ENCODE measurements around the gene GPR55. TPM values are rescaled to one million over a fixed set of nuclear protein-coding genes. Genes with fewer than 3 reads are reported as not detected.

GPR55 gene
- total and polyA plus RNA-seq, 2 donors (not counting 1 experiment from before 2014, with no cell fraction given) = 3.0 to 4.1 TPM

- Histone ChIP-seq H2AFZ (ENCODE audit: insufficient read depth, low read depth, low read length, poor library complexity, severe bottlenecking) (peak overlapping the region; percentile 7), H3K4me2 (replicated peaks; ENCODE audit: low read depth, low read length, poor library complexity, severe bottlenecking) (peak overlapping the region; percentile 63), H3K9ac (ENCODE audit: low read length) (no peak overlapping the region), H3K27ac (ENCODE audit: low read length in 2 of 2) (peak overlapping the region; percentile 53 to 70), H3K9me3 (ENCODE audit: control extremely low read depth in 1 of 3, control insufficient read depth in 2 of 3, insufficient read depth in 1 of 3, low read length in 2 of 3) (peaks cover 0 to 5% (median 0%) of the 10 kb centered on the region in 3 donors), H3K4me3 (ENCODE audit: control extremely low read depth in 1 of 5, extremely low read depth in 1 of 5, insufficient read depth in 1 of 5, low read depth in 2 of 5, low read length in 4 of 5) (peak overlapping the region in 1 of 5 experiments; percentile 1), H3K79me2 (ENCODE audit: control insufficient read depth, insufficient read depth, low read length) (no peaks in the 10 kb centered on the region), H3K27me3 (replicated peaks in 1 of 4; ENCODE audit: control extremely low read depth in 1 of 4, control insufficient read depth in 3 of 4, insufficient read depth in 4 of 4, low read length in 3 of 4) (no peaks in the 10 kb centered on the region), H4K20me1 (ENCODE audit: control insufficient read depth, insufficient read depth, low read length, poor library complexity, severe bottlenecking) (no peaks in the 10 kb centered on the region), H3K4me1 (ENCODE audit: control insufficient read depth in 2 of 2, insufficient read depth in 2 of 2, low read length in 2 of 2) (peaks cover 44 to 66% of the 10 kb centered on the region in 2 donors), H3K36me3 (replicated peaks in 1 of 2; ENCODE audit: control extremely low read depth in 1 of 2, control insufficient read depth in 1 of 2, extremely low read depth in 1 of 2, insufficient read depth in 2 of 2, low read length in 1 of 2) (no peaks in the 10 kb centered on the region)
- CTCF ChIA-PET = interaction anchor here (0.9 to 3.0 kb wide), 8 partner anchors 12 to 46 kb away, joined by 3 to 8 read pairs (median 4); no protein-coding TSS in a partner anchor
- intact Hi-C loops (cut with micrococcal nuclease) = loop anchor here (2.0 kb wide), 1 partner anchor 15 kb away; no protein-coding TSS in a partner anchor
- H3K4me3 Mint-ChIP-seq = peak overlapping the region; percentile 30
- no peaks in the 10 kb centered on the region for H3K27me3 Mint-ChIP-seq
- H3K4me1 Mint-ChIP-seq = peaks cover 53% of the 10 kb centered on the region
- H3K9me3 Mint-ChIP-seq (ENCODE audit: insufficient read depth) = no peaks in the 10 kb centered on the region
- POLR2A ChIA-PET = interaction anchor here (0.8 to 1.2 kb wide), 2 partner anchors 16 to 21 kb away, joined by 3 read pairs; no protein-coding TSS in a partner anchor
- TF ChIP-seq CTCF (IDR thresholded peaks at IDR 0.05) = no peak
- no peak for TF ChIP-seq EZH2 (IDR thresholded peaks at IDR 0.05; ENCODE audit: borderline replicate concordance, insufficient read depth, low read depth, low read length, poor library complexity, severe bottlenecking)
- 40% methylated on average over 15 of the region's 19 CpGs for WGBS (ENCODE audit: insufficient coverage)
- ATAC-seq (ENCODE audit: low read depth) = peak; percentile 88
- peak overlapping the region; percentile 48 for H3K27ac Mint-ChIP-seq
- DNase-seq = peak; percentile 77
These were observed 30.9 kb downstream of the GPR55 start for GRCh38 chr2:230893841-230894781.

Measured in B cell (primary cell).